GM23338 (cell line): ENCODE measurements around the gene TBPL2.

ENCODE experiments used
- CREB1 ChIP-seq: fragments of 250-450 bp; sonication (Bioruptor Pico); IDR thresholded peaks from 2 replicates; pipeline ENCODE4 v1.5.0; 2020; ENCODE audit warnings: low read depth, mild to moderate bottlenecking, moderate library complexity
- EZH2 ChIP-seq: fragments of 200-600 bp; sonication (generic); IDR thresholded peaks from one replicate; pipeline ENCODE4 v1.8.0; 2017; ENCODE audit warnings: antibody characterized with exemption, mild to moderate bottlenecking, low read depth; ENCODE audit not compliant: unreplicated experiment
- EZH2phosphoT487 ChIP-seq: fragments of 200-600 bp; sonication (generic); IDR thresholded peaks from one replicate; pipeline ENCODE4 v1.8.1; 2018; ENCODE audit warnings: antibody characterized with exemption; ENCODE audit not compliant: unreplicated experiment
- TF ChIP-seq, protein P1 (sequence below), 2 experiments: fragments of 200-600 bp in 1 of 2; sonication (generic) in 1 of 2; conservative IDR thresholded peaks; 2 replicates each; pipeline versions ENCODE4 v1.5.1 to v1.6.1; 2016 to 2017; ENCODE audit warnings: antibody characterized with exemption in 2 of 2, low read depth in 2 of 2, mild to moderate bottlenecking in 2 of 2, moderate library complexity in 1 of 2

DNA sequence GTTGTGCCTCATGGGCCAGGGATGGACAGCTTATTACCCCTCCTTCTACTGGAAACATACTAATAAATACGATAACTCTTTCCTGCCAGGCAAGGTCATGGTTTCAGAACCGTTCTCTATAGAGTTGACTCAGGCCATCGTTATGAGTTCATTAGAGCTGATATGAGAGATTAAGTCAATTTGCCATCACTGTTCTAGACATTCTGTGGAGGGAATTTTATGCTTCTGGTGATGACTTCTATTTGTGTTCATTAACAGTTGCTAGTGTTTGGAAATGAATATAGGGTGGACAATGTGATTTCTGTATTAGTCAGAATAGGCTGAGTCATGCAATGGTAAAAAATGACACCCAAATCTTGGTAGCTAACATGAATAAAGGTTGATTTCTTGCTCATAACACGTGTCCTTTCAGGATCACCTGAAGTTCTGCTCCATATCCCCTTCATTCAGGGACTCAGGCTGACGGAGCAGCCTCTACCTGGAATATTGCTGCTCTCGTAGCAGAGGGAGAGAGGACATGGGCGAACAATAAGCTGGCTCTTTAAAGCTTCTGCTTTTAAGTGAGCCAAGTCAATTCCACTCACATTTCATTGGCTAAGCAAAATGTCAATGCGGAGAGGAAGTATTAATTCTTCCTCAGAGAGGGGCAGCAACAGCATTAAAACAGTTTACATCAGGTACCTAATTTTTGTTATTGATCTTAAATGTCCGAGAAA is 18.5 kb upstream of the TBPL2 start:
- TF ChIP-seq, protein P1, sequence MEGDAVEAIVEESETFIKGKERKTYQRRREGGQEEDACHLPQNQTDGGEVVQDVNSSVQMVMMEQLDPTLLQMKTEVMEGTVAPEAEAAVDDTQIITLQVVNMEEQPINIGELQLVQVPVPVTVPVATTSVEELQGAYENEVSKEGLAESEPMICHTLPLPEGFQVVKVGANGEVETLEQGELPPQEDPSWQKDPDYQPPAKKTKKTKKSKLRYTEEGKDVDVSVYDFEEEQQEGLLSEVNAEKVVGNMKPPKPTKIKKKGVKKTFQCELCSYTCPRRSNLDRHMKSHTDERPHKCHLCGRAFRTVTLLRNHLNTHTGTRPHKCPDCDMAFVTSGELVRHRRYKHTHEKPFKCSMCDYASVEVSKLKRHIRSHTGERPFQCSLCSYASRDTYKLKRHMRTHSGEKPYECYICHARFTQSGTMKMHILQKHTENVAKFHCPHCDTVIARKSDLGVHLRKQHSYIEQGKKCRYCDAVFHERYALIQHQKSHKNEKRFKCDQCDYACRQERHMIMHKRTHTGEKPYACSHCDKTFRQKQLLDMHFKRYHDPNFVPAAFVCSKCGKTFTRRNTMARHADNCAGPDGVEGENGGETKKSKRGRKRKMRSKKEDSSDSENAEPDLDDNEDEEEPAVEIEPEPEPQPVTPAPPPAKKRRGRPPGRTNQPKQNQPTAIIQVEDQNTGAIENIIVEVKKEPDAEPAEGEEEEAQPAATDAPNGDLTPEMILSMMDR (conservative IDR thresholded peaks at IDR 0.05; ENCODE audit: low read depth in 2 of 2) = no peak
- TF ChIP-seq EZH2phosphoT487 (no peak), EZH2 (no peak), CREB1 (CRISPR knock-in tag) (no peak)
